Transverse colon (tissue), 4 donors: ENCODE measurements around the gene MAML1.

ENCODE experiments used
- CTCF ChIP-seq, 5 experiments: fragments of 200-600 bp in 3 of 5; fragments of 450-650 bp in 2 of 5; sonication (generic) in 3 of 5; IDR thresholded peaks; 1 replicate in 2 of 5; 2 replicates in 3 of 5; pipeline ENCODE4 v1.5.1; 2016 to 2017; ENCODE audit warnings: antibody characterized with exemption in 5 of 5, inconsistent platforms in 3 of 5, mild to moderate bottlenecking in 2 of 5, moderate library complexity in 1 of 5
- EP300 ChIP-seq: sonication (generic); formaldehyde crosslinking; IDR thresholded peaks from one replicate; pipeline ENCODE4 v1.6.1; 2017; ENCODE audit warnings: antibody characterized with exemption, low read depth
- POLR2AphosphoS5 ChIP-seq, 3 donors: sonication (generic); formaldehyde crosslinking; IDR thresholded peaks; one replicate each; pipeline ENCODE4 v1.6.1; 2016; ENCODE audit warnings: antibody characterized with exemption in 3 of 3

GRCh38 chr5:179825655-179826182 lies 93.1 kb downstream of the MAML1 start:
- TF ChIP-seq EP300 (no peak), CTCF (IDR thresholded peaks at IDR 0.05) (peak in 4 of 5 experiments; percentile 21 to 69 (median 36)), POLR2AphosphoS5 (IDR thresholded peaks at IDR 0.05) (peak in 2 of 3 donors; percentile 35 to 68)
